GM18861 (cell line): ENCODE results near the gene FAR2.
"Not testable (repeated sequence)": the region's sequence is repeated elsewhere in the genome, so short reads cannot be mapped to it uniquely, and the experiment has no call there.

Experiments
- ATAC-seq: cut with Tn5 transposase; IDR thresholded peaks from one replicate; pipeline ENCODE4 v1.9.1; 2021; ENCODE audit not compliant: unreplicated experiment

The FAR2 gene

GRCh38 chr12:29273178-29273843, 124.2 kb downstream of the FAR2 start:
- ATAC-seq = no peak

DNA sequence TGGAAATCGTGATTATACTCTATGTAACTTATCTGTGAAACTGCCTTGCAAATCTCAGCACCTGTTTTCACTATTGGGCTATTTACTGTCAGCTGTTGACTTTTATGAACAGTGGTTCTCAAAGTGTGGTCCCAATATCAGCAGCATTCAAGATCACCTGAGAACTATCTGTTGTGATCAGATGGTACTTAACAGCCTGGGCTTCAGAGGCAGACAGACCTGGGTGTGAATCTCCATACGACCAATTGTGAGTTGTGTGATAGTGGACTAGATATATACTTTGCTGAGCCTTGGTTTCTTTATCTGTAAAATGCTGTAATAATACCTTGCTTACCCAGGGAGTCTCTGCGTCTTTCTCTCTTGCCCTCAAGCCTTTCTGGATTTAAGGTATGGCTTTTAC, 126.8 kb downstream of the FAR2 start:
- no peak for ATAC-seq

GRCh38 chr12:29277231-29277630, 128.2 kb downstream of the FAR2 start:
- ATAC-seq = no peak

DNA sequence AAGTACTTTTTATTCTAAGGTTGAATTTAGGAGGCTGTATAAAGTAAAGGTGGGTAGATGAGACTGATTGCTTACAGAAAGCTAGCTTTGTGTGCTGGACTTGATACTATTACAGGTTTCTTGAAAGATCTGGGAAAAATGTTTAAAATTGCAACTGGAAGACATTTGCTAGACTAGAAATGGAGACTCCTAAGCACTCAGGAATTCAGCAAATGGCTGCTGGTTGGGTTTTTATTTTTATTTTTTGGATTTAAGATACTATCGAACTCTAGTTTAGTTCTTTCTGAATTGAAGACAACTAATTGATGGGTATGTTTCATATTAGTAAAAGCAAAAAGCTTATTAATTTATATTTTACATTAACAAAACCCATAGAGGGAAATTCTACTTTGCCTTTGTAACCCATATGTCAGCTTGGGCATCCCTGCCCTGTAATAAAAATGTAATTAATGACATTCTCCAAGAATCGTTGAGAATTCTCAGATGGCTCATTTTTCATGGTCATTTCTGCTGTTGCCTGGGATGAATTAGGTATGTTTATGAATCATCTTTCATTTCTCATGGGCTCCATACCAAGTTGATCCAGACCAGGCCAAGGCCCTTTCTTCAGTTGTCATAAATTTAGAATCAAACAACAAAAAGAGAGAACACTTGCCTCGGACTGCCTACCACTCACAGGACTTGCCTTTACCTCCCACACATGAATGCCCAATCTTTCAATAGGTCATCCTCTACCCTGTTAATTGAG, 129.8 kb downstream of the FAR2 start:
- no peak for ATAC-seq

GRCh38 chr12:29281371-29282005, 132.4 kb downstream of the FAR2 start:
- ATAC-seq = no peak

- ATAC-seq = no peak
Measured at GRCh38 chr12:29282031-29282816, 133.1 kb downstream of the FAR2 start.

GRCh38 chr12:29283969-29284700, 135.1 kb downstream of the FAR2 start:
- ATAC-seq = no peak

GRCh38 chr12:29286081-29286790, 137.2 kb downstream of the FAR2 start:
- ATAC-seq = no peak

GRCh38 chr12:29287622-29288021, 138.5 kb downstream of the FAR2 start:
- ATAC-seq = no peak

DNA sequence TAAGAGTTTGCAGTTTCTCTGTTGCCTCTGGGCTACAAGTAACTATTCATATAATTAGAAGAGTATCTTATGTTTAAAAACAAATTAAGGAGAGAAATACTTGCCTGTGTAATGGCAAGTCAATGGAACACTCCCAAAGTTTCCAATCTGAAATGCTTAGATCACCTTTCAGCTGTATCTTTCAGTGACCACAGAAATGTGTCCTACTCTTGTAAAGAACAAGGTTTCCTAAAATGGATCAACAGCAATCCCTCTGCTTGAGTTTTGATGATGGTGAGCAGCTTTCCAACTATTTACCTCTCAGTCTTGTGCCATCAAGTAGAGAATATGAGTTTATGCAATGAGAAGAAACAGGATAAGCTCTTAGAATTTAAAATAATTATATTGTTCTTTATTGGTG, 139.0 kb downstream of the FAR2 start:
- no peak for ATAC-seq

- not testable (repeated sequence) for ATAC-seq
Measured at GRCh38 chr12:29290475-29290874, 141.4 kb downstream of the FAR2 start.

- ATAC-seq = no peak
Measured at GRCh38 chr12:29291226-29291625, 142.1 kb downstream of the FAR2 start.

- no peak for ATAC-seq
Measured at GRCh38 chr12:29299633-29300032, 150.6 kb downstream of the FAR2 start.

- no peak for ATAC-seq
Measured at GRCh38 chr12:29301114-29301513, 152.0 kb downstream of the FAR2 start.

DNA sequence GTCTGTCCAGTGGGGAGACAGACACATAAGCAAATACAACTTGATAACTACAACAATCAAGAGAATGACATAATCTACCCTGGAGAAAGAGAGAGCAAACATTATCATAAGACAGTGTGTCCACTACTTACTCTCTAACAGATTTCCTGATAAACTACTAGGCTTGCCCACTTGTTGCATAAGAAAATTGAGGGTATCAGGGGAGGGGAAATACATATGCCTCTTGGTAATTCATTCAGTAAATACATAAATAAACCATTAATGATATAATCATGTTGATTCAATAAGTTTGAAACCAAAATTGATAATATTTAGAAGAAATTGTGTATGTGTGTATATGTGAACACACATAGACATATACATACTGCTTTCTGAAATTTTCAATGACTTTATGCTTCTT, 155.3 kb downstream of the FAR2 start:
- ATAC-seq = no peak

DNA sequence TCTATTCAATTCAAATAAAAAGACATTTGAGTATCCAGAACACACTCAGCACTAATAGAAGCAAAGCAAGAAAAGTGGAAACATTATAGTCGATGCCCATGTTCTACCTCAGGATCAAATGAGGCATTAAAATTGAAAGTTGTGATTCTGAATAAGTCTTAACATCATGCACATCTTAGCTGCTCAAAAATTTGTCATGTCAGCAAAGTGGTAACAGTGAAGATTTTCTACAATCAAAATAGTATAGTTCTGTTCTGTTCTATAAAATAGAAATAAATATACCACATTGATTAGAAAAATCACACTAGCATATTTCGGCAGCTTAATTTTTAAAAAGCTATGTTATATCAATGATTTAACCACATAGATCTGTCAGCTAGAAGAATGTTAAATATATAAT, 157.2 kb downstream of the FAR2 start:
- ATAC-seq = no peak

- ATAC-seq = no peak
Measured at GRCh38 chr12:29306682-29307081, 157.6 kb downstream of the FAR2 start.

DNA sequence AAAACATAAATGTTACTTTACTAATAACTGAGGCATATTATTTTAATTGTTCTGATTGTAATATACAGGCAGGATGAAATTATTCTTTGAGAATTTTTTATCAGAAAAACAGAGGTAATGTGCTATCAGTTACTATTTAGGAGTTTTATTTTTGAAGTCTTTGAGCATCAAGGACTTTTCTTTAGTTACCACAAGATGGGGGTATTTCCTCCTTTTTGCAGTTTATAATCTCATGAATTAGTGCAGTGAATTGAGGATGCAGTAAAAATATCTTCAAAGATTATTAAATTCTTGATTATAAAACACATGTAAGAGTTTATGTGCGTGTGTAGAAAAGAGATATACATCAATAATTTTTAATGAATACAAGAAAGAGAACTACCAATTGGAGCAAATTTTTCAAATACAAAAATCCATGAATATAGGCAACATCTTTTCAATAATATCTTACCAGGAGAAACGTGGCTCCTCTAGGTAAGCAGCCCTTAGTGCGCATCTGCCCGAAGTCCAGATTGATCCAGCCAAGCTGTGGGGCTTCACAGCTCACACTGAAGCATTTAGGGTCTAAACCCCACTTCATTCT, 160.3 kb downstream of the FAR2 start:
- no peak for ATAC-seq

DNA sequence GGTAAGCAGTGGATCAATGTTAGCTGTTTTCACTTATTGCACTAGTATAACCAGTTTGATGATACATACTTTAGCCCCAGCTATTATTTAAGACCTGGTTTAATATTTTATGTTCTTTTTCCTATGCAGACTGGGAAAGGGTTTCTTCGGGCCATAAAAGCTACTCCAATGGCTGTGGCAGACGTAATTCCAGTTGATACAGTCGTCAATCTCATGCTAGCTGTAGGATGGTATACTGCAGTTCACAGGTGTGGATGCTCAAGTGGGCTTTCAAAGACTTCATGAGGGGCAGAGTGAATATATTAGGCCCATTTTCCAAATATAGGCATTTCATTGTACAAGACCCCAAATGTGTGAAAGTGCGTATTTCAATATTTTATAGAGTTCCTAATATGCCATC, 161.8 kb downstream of the FAR2 start:
- no peak for ATAC-seq

- ATAC-seq = no peak
Measured at GRCh38 chr12:29314416-29314815, 165.3 kb downstream of the FAR2 start.
